NCI-H187 (cell line): ENCODE measurements around the gene PRKCA.
"Not testable (repeated sequence)": the region's sequence is repeated elsewhere in the genome, so short reads cannot be mapped to it uniquely, and the experiment has no call there.

ENCODE experiments used
- DNase-seq, 2 experiments: peaks; one replicate each; lab custom pipeline; 2025; lab: John Stamatoyannopoulos, UW

The PRKCA gene

GRCh38 chr17:66466106-66466820 is 163.8 kb downstream of the PRKCA start:
- DNase-seq, result no peak

DNA sequence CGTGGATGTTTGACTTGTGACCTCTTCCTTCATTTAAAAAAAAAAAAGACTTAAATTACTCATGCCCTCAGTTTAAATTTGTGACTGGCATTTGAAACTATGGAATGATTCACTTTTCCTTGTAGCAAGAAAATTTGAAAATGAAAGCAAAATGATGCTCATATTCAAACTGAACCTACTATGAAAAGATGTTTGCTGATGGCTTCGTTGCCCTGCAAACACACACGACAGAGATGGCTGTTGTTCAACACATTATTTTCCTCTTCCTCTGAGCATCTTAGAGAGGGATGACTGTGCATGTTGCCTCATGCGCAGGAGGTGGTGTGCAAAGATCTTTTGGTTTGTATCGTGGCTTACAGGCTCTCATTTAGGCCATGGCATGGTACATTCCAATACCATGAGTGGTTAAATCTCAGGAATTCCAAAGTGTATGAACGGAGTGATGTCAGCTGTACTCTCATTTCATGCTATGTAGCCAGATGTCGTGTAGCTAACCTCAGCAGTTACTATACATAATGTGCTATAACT is 164.5 kb downstream of the PRKCA start:
- DNase-seq, result no peak

- no peak for DNase-seq
Measured at GRCh38 chr17:66467766-66468165, 165.4 kb downstream of the PRKCA start.

GRCh38 chr17:66468241-66469087 is 166.1 kb downstream of the PRKCA start:
- DNase-seq, result no peak

- DNase-seq, result no peak
Measured at GRCh38 chr17:66469088-66469442, 166.7 kb downstream of the PRKCA start.

- DNase-seq, result no peak
Measured at GRCh38 chr17:66469461-66469860, 167.0 kb downstream of the PRKCA start.

GRCh38 chr17:66469890-66470289 is 167.5 kb downstream of the PRKCA start:
- no peak for DNase-seq

DNA sequence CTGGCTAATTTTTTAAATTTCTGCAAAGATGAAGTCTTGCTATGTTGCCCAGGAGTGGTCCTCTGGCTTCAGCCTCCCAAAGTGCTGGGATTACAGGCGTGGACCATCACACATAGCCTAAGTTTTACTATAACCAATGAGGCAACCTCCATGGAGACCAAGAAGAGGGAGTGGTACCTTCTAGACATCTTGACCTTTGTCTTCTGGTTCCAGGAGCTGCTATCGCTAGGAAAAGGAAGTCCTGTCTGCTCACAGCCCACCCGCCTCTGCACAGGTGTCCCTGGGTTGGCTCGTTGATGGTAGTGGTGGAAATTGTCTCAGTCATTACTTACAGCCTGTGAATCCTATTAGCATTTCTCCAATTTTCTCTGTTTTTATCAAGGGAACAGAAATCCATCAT is 169.7 kb downstream of the PRKCA start:
- DNase-seq, result no peak

GRCh38 chr17:66474258-66474657 is 171.8 kb downstream of the PRKCA start:
- DNase-seq, result no peak

DNA sequence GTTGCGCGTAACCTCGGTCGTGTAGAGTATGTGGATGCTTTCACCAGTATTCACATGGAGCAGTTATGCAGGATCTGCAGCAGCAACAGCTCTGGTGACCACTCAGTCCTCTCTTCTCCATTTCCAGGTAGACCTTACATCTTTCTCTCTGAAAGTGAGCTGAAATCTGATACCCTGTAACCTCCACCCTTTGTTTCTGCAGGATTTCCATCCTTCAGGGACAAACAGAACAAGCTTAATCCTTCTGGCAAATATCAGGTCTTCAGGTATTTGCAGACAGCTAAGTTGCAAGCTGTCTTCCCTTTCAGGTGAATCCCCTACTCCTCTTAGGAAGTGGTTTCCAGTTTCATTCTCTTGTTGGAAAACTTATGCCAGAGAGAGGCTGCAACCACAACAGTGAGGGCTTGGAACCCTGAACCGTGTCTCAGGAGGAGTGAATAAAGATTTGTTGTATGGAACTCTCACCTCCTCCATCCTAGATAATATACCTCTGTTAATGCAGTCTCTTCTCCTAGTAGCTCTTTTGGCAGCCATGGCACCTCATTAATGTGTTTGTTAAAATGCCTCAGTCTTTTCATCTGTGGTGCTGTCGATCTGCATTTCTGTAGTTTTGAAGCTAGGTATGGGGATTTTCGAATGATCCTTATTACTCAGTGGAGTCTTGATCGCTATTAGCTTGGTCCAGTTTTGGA is 172.5 kb downstream of the PRKCA start:
- no peak for DNase-seq

GRCh38 chr17:66476014-66476413 is 173.6 kb downstream of the PRKCA start:
- no peak for DNase-seq

DNA sequence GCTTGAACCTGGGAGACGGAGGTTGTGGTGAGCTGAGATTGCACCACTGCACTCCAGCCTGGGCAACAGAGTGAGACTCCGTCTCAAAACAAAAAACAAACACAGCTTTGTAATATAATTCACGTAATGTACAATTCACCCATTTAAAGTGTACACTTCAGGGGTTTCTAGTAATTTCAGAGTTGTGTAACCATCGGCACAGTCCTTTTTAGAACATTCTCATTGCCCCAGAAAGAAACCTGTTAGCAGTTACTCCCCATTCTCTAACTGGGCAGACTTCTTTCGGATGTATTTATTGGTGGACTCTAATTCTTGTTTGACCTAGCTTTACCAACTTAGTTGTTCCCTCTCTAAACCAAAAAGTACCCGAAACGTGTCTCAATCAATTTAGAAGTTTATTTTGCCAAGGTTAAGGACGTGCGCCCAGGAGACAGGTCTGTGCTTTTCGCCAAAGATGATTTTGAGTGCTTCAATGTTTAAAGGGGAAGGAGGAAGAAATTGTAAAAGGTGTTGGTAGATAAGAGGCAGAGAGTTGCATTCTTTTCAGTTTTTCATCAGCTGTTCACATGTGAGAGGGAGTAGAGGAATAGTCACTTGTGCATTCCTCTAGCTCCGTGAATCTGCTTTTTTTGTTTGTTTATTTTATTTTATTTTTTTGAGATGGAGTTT is 175.3 kb downstream of the PRKCA start:
- DNase-seq, result no peak

- DNase-seq, result not testable (repeated sequence)
Measured at GRCh38 chr17:66479230-66479889, 176.9 kb downstream of the PRKCA start.

GRCh38 chr17:66480243-66480642 is 177.8 kb downstream of the PRKCA start:
- DNase-seq, result no peak

GRCh38 chr17:66480802-66481201 is 178.4 kb downstream of the PRKCA start:
- no peak for DNase-seq

DNA sequence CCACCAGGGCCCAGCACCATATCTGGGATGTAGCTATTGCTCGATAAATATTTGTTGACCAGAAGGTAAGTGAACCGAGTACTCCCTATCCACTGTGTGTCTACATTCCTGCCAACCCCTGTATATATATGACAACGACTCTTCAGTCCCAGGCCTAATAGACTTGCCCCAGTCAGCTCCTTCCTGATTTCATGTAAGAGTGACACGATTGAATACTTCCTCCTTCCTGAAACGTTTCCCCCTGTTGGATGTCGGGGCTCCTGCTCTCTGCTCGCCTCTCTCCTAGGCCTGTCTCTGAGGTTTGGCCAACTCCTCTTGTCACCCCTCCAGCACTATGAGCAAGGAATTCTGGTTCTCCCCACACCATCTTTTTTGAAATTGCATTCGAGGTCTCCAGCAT is 178.9 kb downstream of the PRKCA start:
- no peak for DNase-seq

GRCh38 chr17:66483906-66484305 is 181.5 kb downstream of the PRKCA start:
- DNase-seq, result no peak

DNA sequence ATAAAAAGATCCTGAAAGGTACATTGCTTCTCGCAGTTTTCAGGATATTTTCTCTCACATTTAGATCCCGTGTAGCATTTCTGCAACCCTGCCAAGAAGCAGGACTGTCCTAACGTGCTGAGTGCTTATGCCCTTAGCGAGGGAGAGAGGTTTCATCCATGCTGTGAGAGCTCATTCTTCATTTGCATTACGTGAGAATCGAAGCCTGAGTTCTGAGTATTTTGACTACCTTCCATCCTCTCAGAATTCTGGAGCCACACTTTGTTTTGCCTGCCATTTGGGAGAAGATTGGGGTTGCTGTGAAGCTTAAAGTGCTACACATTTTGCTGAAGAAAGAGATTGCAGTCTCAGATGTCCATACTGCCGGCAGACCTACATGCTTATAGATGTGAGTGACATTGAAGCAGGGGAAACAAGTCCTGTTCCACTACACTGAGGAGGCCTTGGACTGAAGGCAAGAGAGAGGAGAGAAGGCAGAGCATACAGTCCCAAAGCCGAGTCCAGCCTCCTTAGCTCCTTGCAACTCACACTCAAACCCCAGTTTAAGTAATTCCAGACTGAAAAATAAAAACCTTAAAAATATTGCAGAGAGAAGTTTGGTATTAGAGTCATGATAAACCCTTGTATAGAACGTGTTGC is 183.0 kb downstream of the PRKCA start:
- no peak for DNase-seq

- DNase-seq, result no peak
Measured at GRCh38 chr17:66487121-66487520, 184.7 kb downstream of the PRKCA start.

GRCh38 chr17:66487981-66488468 is 185.6 kb downstream of the PRKCA start:
- no peak for DNase-seq

GRCh38 chr17:66488864-66489263 is 186.5 kb downstream of the PRKCA start:
- no peak for DNase-seq
